Immature natural killer cell (primary cell): ENCODE measurements around the gene NYAP2. TPM values are rescaled to one million over a fixed set of nuclear protein-coding genes. Genes with fewer than 3 reads are reported as not detected.

Experiments used
- DNase-seq, 3 donors: peaks; one replicate each; pipeline ENCODE4 v3.0.0; 2022; ENCODE audit warnings: mixed read lengths in 1 of 3
- H3K27ac Mint-ChIP-seq, 6 donors: one replicate each; pipeline ENCODE4 v1.8.0; 2020; ENCODE audit warnings: mixed read lengths in 6 of 6, mild to moderate bottlenecking in 5 of 6, inconsistent platforms in 4 of 6, moderate library complexity in 3 of 6
- H3K27me3 Mint-ChIP-seq, 3 donors: one replicate each; pipeline ENCODE4 v1.8.0; 2020 to 2021; ENCODE audit warnings: low read depth in 3 of 3, mild to moderate bottlenecking in 3 of 3, mixed read lengths in 3 of 3, moderate library complexity in 3 of 3, inconsistent platforms in 1 of 3
- H3K36me3 Mint-ChIP-seq, 3 donors: one replicate each; pipeline ENCODE4 v1.8.0; 2020; ENCODE audit warnings: mixed read lengths in 3 of 3, inconsistent platforms in 2 of 3, mild to moderate bottlenecking in 2 of 3
- H3K4me1 Mint-ChIP-seq, 2 donors: one replicate each; pipeline ENCODE4 v1.8.0; 2020; ENCODE audit warnings: inconsistent platforms in 2 of 2, mild to moderate bottlenecking in 2 of 2, mixed read lengths in 2 of 2, moderate library complexity in 1 of 2
- H3K4me3 Mint-ChIP-seq, 5 donors: one replicate each; pipeline ENCODE4 v1.8.0; 2020; ENCODE audit warnings: mild to moderate bottlenecking in 5 of 5, mixed read lengths in 5 of 5, inconsistent platforms in 3 of 5, moderate library complexity in 3 of 5
- H3K9me3 Mint-ChIP-seq, 6 donors: one replicate each; pipeline ENCODE4 v1.8.0; 2020; ENCODE audit warnings: mild to moderate bottlenecking in 6 of 6, mixed read lengths in 6 of 6, inconsistent platforms in 4 of 6, moderate library complexity in 3 of 6
- polyA plus RNA-seq, 3 donors: library from polyadenylated mRNA; unstranded; fragments of 300-500 nt; fragmentation: Illumina TruSeq; gene quantifications; one replicate each; pipeline ENCODE4 v1.2.3, GENCODE V29; 2021

NYAP2 gene
- polyA plus RNA-seq, 3 donors from 2014 or later: not detected

- no peak overlapping the region for H3K27ac Mint-ChIP-seq
- H3K27me3 Mint-ChIP-seq: peaks cover 0 to 5% (median 2%) of the 10 kb centered on the region in 3 donors
- DNase-seq: no peak
- peaks cover 0 to 3% (median 0%) of the 10 kb centered on the region in 6 donors for H3K9me3 Mint-ChIP-seq
- H3K36me3 Mint-ChIP-seq: no peaks in the 10 kb centered on the region
- peaks cover 13 to 17% of the 10 kb centered on the region in 2 donors for H3K4me1 Mint-ChIP-seq
- H3K4me3 Mint-ChIP-seq: no peak overlapping the region
Observed at GRCh38 chr2:225471482-225471881, 72.0 kb downstream of the NYAP2 start.

GRCh38 chr2:225472161-225472560 lies 72.7 kb downstream of the NYAP2 start:
- Mint-ChIP-seq H3K9me3 (peaks cover 0 to 3% (median 0%) of the 10 kb centered on the region in 6 donors), H3K27ac (no peak overlapping the region), H3K4me1 (peaks cover 13 to 14% of the 10 kb centered on the region in 2 donors), H3K4me3 (no peak overlapping the region), H3K36me3 (no peaks in the 10 kb centered on the region), H3K27me3 (peaks cover 0 to 5% (median 2%) of the 10 kb centered on the region in 3 donors)
- no peak for DNase-seq

GRCh38 chr2:225479386-225479785 lies 79.9 kb downstream of the NYAP2 start:
- Mint-ChIP-seq H3K27ac (no peak overlapping the region), H3K36me3 (no peaks in the 10 kb centered on the region), H3K9me3 (no peaks in the 10 kb centered on the region), H3K27me3 (peaks cover 0 to 15% (median 0%) of the 10 kb centered on the region in 3 donors), H3K4me3 (no peak overlapping the region), H3K4me1 (no peaks in the 10 kb centered on the region)
- no peak for DNase-seq

GRCh38 chr2:225484751-225485150 lies 85.2 kb downstream of the NYAP2 start:
- DNase-seq: no peak
- no peaks in the 10 kb centered on the region for H3K9me3 Mint-ChIP-seq
- H3K27me3 Mint-ChIP-seq: peaks cover 0 to 4% (median 4%) of the 10 kb centered on the region in 3 donors
- H3K36me3 Mint-ChIP-seq: no peaks in the 10 kb centered on the region
- no peaks in the 10 kb centered on the region for H3K4me1 Mint-ChIP-seq
- no peak overlapping the region for H3K27ac Mint-ChIP-seq
- no peak overlapping the region for H3K4me3 Mint-ChIP-seq

- Mint-ChIP-seq H3K36me3 (no peaks in the 10 kb centered on the region), H3K27ac (no peak overlapping the region), H3K27me3 (peaks cover 4% of the 10 kb centered on the region in 3 donors), H3K4me1 (no peaks in the 10 kb centered on the region), H3K4me3 (no peak overlapping the region), H3K9me3 (no peaks in the 10 kb centered on the region)
- no peak for DNase-seq
Observed at GRCh38 chr2:225486236-225486635, 86.7 kb downstream of the NYAP2 start.

GRCh38 chr2:225487878-225488416 lies 88.4 kb downstream of the NYAP2 start:
- DNase-seq: no peak
- Mint-ChIP-seq H3K9me3 (no peaks in the 10 kb centered on the region), H3K4me3 (no peak overlapping the region), H3K27me3 (peaks cover 4% of the 10 kb centered on the region in 3 donors), H3K27ac (no peak overlapping the region), H3K36me3 (no peaks in the 10 kb centered on the region), H3K4me1 (no peaks in the 10 kb centered on the region)

- Mint-ChIP-seq H3K4me1 (no peaks in the 10 kb centered on the region), H3K27ac (no peak overlapping the region), H3K36me3 (no peaks in the 10 kb centered on the region), H3K27me3 (peaks cover 2 to 4% (median 4%) of the 10 kb centered on the region in 3 donors), H3K4me3 (no peak overlapping the region), H3K9me3 (no peaks in the 10 kb centered on the region)
- DNase-seq: no peak
Observed at GRCh38 chr2:225488743-225489142, 89.2 kb downstream of the NYAP2 start.

GRCh38 chr2:225493420-225494099 lies 94.0 kb downstream of the NYAP2 start:
- DNase-seq: no peak
- Mint-ChIP-seq H3K36me3 (no peaks in the 10 kb centered on the region), H3K4me1 (no peaks in the 10 kb centered on the region), H3K27me3 (peaks cover 0 to 8% (median 2%) of the 10 kb centered on the region in 3 donors), H3K27ac (no peak overlapping the region), H3K4me3 (no peak overlapping the region), H3K9me3 (no peaks in the 10 kb centered on the region)

- no peak overlapping the region for H3K4me3 Mint-ChIP-seq
- H3K4me1 Mint-ChIP-seq: no peaks in the 10 kb centered on the region
- no peak overlapping the region for H3K27ac Mint-ChIP-seq
- peaks cover 0 to 8% (median 2%) of the 10 kb centered on the region in 3 donors for H3K27me3 Mint-ChIP-seq
- no peak for DNase-seq
- H3K9me3 Mint-ChIP-seq: no peaks in the 10 kb centered on the region
- H3K36me3 Mint-ChIP-seq: no peaks in the 10 kb centered on the region
Observed at GRCh38 chr2:225494100-225494459, 94.6 kb downstream of the NYAP2 start.

GRCh38 chr2:225495706-225496105 lies 96.2 kb downstream of the NYAP2 start:
- DNase-seq: no peak
- no peaks in the 10 kb centered on the region for H3K4me1 Mint-ChIP-seq
- H3K4me3 Mint-ChIP-seq: no peak overlapping the region
- H3K9me3 Mint-ChIP-seq: no peaks in the 10 kb centered on the region
- no peak overlapping the region for H3K27ac Mint-ChIP-seq
- peaks cover 0 to 7% (median 2%) of the 10 kb centered on the region in 3 donors for H3K27me3 Mint-ChIP-seq
- no peaks in the 10 kb centered on the region for H3K36me3 Mint-ChIP-seq

GRCh38 chr2:225496568-225496967 lies 97.1 kb downstream of the NYAP2 start:
- Mint-ChIP-seq H3K27me3 (peaks cover 0 to 4% (median 2%) of the 10 kb centered on the region in 3 donors), H3K4me3 (no peak overlapping the region), H3K9me3 (no peaks in the 10 kb centered on the region), H3K27ac (no peak overlapping the region), H3K4me1 (no peaks in the 10 kb centered on the region), H3K36me3 (no peaks in the 10 kb centered on the region)
- DNase-seq: no peak

- Mint-ChIP-seq H3K4me3 (no peak overlapping the region), H3K9me3 (no peaks in the 10 kb centered on the region), H3K36me3 (no peaks in the 10 kb centered on the region), H3K27me3 (peaks cover 0 to 6% (median 0%) of the 10 kb centered on the region in 3 donors), H3K4me1 (no peaks in the 10 kb centered on the region), H3K27ac (no peak overlapping the region)
- no peak for DNase-seq
Observed at GRCh38 chr2:225497166-225497565, 97.7 kb downstream of the NYAP2 start.

GRCh38 chr2:225501022-225501421 lies 101.5 kb downstream of the NYAP2 start:
- Mint-ChIP-seq H3K9me3 (peaks cover 0 to 3% (median 0%) of the 10 kb centered on the region in 6 donors), H3K27ac (no peak overlapping the region), H3K36me3 (no peaks in the 10 kb centered on the region), H3K27me3 (peaks cover 0 to 4% (median under 1%) of the 10 kb centered on the region in 3 donors), H3K4me1 (no peaks in the 10 kb centered on the region), H3K4me3 (no peak overlapping the region)
- no peak for DNase-seq

- Mint-ChIP-seq H3K4me1 (no peaks in the 10 kb centered on the region), H3K4me3 (no peak overlapping the region), H3K27ac (no peak overlapping the region), H3K9me3 (peaks cover 0 to 3% (median 0%) of the 10 kb centered on the region in 6 donors), H3K36me3 (no peaks in the 10 kb centered on the region), H3K27me3 (peaks cover 0 to 2% (median 2%) of the 10 kb centered on the region in 3 donors)
- DNase-seq: no peak
Observed at GRCh38 chr2:225502971-225503370, 103.5 kb downstream of the NYAP2 start.

GRCh38 chr2:225510796-225511195 lies 111.3 kb downstream of the NYAP2 start:
- Mint-ChIP-seq H3K9me3 (peaks cover 0 to under 1% (median 0%) of the 10 kb centered on the region in 6 donors), H3K4me1 (no peaks in the 10 kb centered on the region), H3K36me3 (no peaks in the 10 kb centered on the region), H3K4me3 (no peak overlapping the region), H3K27me3 (peaks cover 2 to 4% (median 3%) of the 10 kb centered on the region in 3 donors), H3K27ac (no peak overlapping the region)
- DNase-seq: no peak
